GM18519 (cell line): ENCODE data around the gene GAST.
"Not testable (repeated sequence)": the region's sequence is repeated elsewhere in the genome, so short reads cannot be mapped to it uniquely, and the experiment has no call there.

Experiments
- ATAC-seq: cut with Tn5 transposase; IDR thresholded peaks from one replicate; pipeline ENCODE4 v1.9.1; 2021; ENCODE audit warnings: mild to moderate bottlenecking, moderate library complexity; ENCODE audit not compliant: unreplicated experiment, low FRiP score

GAST gene, protein sequence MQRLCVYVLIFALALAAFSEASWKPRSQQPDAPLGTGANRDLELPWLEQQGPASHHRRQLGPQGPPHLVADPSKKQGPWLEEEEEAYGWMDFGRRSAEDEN

DNA sequence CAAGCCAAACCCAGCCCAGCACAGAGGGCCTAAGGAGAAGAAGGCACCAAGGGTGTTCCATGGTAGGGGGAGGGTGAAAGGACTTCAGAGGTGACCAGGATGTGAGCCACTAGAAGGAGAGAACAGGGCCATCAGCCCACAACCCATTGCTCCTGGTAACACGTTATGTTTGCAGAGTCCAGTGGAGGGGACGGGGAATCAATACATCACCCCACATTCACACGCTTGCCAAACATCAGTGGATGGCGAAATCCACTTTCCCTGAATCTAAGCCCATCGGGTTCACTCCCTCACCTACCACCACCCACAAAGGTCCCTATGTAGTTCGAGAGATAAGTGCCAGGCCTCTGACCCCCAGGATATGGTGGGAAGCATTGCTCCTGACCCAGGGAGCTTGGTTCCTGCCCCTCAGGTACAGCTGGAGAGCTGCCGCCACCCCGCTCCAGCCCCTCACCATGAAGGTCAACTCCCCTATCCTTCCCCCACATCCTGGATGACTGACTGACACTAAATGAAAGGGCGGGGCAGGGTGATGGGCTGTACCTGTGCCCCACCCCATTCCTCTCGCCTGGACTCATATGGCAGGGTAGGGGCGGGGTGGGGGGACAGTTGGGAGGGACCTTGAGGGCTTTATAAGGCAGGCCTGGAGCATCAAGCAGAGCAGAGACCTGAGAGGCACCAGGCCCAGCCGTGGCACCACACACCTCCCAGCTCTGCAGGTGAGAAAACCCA, at the start of gene GAST:
TSS of gene GAST (plus strand) at position 663 of the 732 bp plus-strand sequence. CDS start 3,106 bp downstream, outside the sequence.
- no peak for ATAC-seq

GRCh38 chr17:41663451-41664171, 48.5 kb upstream of the GAST start:
- ATAC-seq, result no peak

DNA sequence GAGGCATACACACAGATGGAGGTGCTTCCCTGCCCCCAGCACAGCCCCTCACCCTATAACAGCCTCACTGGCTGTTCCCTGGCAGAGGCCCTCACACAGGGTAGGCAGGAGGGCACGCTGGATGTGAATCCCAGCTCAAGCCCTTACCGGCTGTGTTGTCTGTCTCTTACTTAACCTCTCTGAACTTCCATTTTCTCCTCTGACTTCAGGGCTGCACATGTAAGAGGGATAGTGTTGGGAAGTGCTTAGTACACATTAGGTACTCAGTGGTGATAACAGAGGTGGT, 48.0 kb upstream of the GAST start:
- no peak for ATAC-seq

DNA sequence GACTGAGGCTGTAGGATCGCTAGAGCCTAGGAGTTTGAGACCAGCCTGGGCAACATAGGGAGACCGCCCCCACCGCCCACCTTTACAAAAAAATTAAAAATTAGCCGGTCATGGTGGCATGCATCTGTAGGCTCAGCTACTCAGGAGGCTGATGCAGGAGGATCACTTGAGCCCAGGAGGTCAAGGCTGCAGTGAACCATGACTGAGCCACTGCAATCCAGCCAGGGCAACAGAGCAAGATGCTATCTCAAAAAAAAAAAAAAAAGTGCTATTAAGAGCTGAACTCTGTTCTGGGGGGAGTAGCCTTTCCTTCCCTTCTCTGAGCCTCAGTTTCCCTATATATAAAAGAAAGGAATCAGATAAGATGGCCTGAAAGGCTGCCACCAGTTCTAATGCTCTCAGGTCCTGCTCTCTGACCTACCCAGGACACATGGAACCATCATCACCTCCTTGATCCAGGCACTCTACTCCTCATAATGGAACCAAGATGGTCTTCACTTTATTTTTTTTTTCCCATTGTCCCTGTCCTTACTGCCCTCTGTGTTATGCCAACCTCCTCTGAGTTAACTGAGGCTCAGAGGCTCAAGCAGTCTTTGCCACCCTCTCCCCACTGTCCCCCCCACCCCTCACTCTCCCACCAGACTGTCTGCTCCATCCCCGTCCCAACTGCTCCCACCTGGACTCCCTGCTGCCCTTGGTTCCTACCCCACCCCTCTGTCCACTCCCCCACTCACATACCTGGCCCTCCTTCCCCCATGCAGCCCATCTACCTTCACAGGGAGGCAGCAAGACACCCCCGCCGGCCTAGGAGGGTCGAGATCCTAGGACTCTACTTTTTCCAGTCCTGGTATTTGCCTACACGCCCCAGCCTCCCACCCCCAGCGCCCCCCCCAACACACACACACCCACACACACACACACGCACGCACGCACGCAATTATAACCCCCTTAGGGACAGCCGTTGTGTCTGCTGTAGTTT, 47.3 kb upstream of the GAST start:
- no peak for ATAC-seq

DNA sequence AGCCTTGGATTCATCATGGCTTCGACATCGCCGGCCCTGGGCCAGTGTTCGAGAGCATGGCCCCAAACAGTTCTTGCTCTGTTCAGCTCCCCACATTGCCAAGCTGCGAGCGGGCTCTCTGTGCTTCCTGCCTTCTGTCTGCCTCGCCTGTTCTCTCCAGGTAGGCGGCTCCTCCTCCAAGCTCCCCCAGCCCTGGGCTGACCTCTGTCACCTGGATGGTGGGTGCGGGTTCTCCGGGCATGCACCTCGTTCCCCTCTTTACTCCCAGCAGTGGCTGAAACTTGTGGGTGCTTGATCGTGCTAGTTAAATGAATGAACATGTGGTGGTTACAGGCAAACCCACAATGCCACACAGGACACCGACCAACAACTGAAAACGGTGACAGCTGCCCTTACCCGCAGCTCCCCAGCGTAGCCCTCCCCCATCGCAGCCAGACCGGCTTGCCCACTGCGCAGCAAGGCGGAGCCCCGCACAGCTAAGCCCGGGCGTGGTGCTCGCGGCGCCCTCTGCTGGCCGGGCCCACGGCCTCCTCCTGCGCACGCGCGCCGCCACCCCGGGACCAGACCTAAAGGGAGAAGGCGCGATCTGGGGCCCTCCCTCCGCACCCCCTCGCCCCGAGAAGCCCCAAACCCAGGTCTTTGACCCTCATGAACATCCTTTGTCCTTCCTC, 46.4 kb upstream of the GAST start:
- peak; percentile 37 for ATAC-seq

DNA sequence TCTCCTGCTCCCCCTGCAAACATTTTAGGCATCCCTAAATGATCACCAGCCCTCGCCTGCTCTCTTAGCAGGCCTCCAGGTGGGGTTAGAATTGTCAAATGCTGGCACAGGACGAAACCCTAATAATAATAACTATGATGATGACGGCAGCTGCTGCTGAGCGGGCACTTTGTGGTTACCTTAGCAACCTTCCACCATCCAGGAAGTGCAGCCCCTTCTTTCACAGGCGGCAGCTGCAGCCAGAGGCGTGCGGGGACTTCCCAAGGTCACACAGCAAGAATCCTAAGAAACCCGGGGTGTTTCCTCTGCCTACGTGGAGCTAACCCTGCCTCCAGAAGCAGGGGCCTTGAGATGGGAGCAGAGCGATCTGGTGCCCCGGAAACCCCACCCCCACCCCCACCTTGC, 45.9 kb upstream of the GAST start:
- no peak for ATAC-seq

DNA sequence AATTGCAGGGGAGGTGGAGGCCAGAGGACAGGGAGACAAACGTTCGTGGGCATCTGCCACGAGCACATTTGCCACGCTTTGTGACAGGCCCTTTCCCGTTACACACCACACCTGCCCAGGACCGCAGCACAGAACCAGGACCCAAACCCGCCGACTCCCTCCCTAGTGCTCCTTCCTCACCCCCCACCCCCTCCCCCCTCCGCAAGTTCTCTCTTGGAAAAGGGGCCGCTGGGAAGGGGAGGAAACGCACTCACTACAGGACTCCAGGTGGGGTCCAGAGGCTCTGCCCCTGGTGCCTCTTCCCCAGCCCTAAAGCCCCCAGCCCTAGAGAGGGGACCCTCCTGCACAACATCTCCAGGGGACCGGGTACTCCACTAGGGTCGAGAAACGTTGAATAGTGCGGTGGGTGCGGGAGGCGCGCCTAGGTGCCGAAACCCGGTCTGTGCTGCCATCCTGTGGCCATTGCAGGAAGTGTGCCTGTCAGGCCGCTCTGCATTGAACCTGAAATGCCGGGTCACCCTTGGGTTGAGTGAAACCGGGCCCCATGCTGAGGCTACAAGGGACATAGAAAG, 45.3 kb upstream of the GAST start:
- ATAC-seq, result no peak

GRCh38 chr17:41667280-41668041, 44.7 kb upstream of the GAST start:
- no peak for ATAC-seq

DNA sequence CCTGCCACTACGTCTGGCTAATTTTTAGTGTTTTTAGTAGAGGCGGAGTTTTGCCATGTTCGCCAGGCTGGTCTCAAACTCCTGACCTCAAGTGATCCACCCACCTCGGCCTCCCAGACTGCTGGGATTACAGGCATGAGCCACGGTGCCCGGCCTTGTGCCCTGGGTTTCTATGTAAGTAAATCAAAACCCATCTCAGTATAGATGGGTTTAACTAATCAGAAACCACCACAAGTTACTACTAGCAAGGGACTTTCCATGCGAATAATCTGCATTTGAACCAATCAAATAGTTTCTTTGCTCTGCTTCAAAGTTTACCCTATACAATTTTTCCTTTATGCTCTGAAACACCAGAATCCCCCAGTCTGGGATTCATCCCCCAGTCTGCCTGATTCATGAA, 40.0 kb upstream of the GAST start:
- no peak for ATAC-seq

DNA sequence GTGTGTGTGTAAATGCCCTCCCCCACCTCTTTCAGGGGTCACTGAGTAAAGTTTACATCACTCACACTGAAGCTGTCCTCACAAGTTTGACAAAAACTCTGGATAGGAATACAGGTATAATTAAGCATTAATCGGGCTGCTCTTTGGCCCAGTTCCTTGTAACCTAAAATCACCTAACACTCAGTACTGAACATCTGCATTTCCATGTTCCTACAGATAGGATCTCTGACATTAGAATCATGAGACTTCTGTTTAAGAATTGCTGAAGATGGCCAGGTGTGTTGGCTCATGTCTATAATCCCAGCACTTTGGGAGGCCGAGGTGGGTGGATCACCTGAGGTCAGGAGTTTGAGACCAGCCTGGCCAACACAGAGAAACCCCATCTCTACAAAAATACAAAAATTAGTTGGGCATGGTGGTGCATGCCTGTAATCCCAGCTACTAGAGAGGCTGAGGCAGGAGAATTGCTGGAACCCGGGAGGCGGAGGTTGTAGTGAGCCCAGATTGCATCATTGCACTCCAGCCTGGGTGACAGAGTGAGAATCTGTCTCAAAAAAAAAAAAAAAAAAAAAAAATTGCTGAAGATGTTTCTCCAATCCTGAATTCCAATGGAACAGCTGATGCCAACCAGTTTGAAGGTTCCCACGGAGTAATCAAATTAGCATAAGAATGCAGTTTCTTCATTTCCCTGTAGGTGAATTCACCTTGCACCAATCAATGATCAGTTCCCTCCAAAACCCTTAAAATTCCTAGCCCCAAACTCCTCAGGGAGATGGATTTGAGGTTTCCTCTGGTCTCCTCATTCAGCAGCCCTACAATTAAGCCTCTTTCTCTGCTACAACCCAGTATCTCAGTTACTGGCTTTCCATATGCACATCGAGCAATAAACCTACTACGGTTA, 36.7 kb upstream of the GAST start:
- not testable (repeated sequence) for ATAC-seq

DNA sequence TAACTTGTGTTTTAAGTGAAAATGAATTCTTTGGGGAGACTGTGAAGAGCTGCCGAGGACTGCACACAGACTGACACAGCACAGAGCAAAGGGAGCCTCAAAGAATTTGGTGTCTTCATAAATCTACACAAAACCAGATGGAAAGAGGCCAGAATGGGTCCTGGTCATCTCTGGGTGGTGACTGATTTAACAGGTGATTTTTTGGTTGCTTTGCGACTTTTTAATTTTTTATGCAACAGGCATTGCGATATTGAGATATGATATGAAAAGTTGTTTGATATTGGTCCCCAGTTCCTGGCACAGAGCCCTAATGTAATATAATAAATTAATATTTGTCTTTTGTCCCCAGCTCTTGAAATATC, 36.1 kb upstream of the GAST start:
- no peak for ATAC-seq

- no peak for ATAC-seq
Observed at GRCh38 chr17:41678411-41678906, 33.7 kb upstream of the GAST start.

GRCh38 chr17:41678907-41679739, 33.0 kb upstream of the GAST start:
- ATAC-seq, result no peak

DNA sequence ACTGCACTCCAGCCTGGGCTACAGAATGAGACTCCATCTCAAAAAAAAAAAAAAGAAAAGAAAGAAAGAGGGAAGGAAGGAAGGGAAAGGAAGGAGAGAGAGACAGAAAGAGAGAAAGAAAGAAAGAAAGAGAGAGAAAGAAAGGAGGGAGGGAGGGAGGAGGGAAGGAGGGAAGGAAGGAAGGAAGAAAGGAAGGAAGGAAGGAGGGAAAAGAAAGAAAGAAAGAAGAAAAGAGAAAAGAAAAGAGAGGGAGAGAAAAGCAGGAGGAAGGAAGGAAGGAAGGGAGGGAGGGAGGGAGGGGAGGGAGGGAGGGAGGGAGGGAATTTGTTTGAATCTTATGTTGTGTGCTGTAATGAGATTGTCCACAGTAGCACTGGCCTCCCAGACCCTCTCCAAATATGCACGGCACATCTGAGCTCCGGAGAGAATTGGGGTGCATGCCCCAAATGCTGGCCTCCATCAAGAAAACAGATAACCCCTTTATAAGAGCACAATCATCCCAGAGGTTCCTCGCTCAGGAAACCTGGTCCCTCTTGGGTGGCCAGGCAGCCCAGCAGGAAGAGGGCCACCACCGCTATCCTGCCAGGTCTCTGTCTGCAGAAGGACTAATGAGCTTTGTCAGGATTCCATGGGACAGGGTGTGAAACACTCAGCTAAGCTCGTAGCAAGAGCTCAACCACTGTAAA, 32.2 kb upstream of the GAST start:
- no peak for ATAC-seq

- ATAC-seq, result no peak
Observed at GRCh38 chr17:41680426-41681040, 31.6 kb upstream of the GAST start.

DNA sequence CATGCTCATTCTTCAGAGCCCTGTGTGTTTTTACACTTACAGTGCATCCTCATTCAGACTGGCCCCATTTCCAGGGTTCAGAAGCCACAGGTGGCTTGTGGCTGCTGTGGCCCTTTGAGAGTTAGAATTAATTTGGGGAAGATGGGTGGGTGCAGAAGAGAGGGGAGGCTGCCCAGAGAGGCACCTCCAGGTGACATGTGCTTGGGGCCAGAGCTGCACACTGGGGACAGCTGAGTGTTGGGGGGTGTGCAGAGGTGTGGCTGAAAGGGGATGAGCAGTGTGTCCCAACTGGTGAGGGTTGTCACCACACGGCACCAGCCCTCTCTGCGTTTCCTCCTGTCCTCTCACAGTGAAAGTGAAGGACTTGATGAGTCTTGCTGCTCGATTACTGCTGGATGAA, 30.4 kb upstream of the GAST start:
- ATAC-seq, result no peak
